Muscle layer of duodenum (tissue), 2 donors: ENCODE data around the gene TBX2.

Experiments
- H3K27ac ChIP-seq: one replicate; pipeline ENCODE4 v1.7.0; 2013; ENCODE audit warnings: mild to moderate bottlenecking, low read length
- H3K27me3 ChIP-seq: one replicate; pipeline ENCODE4 v1.7.0; 2013; ENCODE audit warnings: low read depth, mild to moderate bottlenecking, control low read depth, low read length
- H3K36me3 ChIP-seq, 2 donors: one replicate each; pipeline ENCODE4 v1.7.0; 2013; ENCODE audit warnings: low read length in 2 of 2, control low read depth in 1 of 2, mild to moderate bottlenecking in 1 of 2; ENCODE audit not compliant: insufficient read depth in 2 of 2, control insufficient read depth in 1 of 2
- H3K4me1 ChIP-seq, 2 donors: one replicate each; pipeline ENCODE4 v1.7.0; 2013; ENCODE audit warnings: low read length in 2 of 2, mild to moderate bottlenecking in 2 of 2, control low read depth in 1 of 2, moderate library complexity in 1 of 2; ENCODE audit not compliant: insufficient read depth in 2 of 2, control insufficient read depth in 1 of 2
- H3K4me3 ChIP-seq, 2 donors: one replicate each; pipeline ENCODE4 v1.7.0; 2013; ENCODE audit warnings: low read length in 2 of 2, low read depth in 1 of 2, mild to moderate bottlenecking in 1 of 2
- H3K9me3 ChIP-seq, 2 donors: one replicate each; pipeline ENCODE4 v1.7.0; 2013; ENCODE audit warnings: low read length in 2 of 2, control low read depth in 1 of 2, mild to moderate bottlenecking in 1 of 2; ENCODE audit not compliant: control insufficient read depth in 1 of 2
- donor health status: healthy.

The TBX2 gene

GRCh38 chr17:61383689-61384201 is 15.9 kb upstream of the TBX2 start:
- H3K4me1 ChIP-seq = no peaks in the 10 kb centered on the region
- H3K27me3 ChIP-seq = no peaks in the 10 kb centered on the region
- H3K4me3 ChIP-seq = no peak overlapping the region
- no peak overlapping the region for H3K27ac ChIP-seq
- H3K9me3 ChIP-seq = no peaks in the 10 kb centered on the region
- H3K36me3 ChIP-seq = no peaks in the 10 kb centered on the region

GRCh38 chr17:61384354-61384691 is 15.3 kb upstream of the TBX2 start:
- no peaks in the 10 kb centered on the region for H3K27me3 ChIP-seq
- H3K27ac ChIP-seq = no peak overlapping the region
- no peak overlapping the region for H3K4me3 ChIP-seq
- no peaks in the 10 kb centered on the region for H3K36me3 ChIP-seq
- no peaks in the 10 kb centered on the region for H3K9me3 ChIP-seq
- H3K4me1 ChIP-seq = no peaks in the 10 kb centered on the region

DNA sequence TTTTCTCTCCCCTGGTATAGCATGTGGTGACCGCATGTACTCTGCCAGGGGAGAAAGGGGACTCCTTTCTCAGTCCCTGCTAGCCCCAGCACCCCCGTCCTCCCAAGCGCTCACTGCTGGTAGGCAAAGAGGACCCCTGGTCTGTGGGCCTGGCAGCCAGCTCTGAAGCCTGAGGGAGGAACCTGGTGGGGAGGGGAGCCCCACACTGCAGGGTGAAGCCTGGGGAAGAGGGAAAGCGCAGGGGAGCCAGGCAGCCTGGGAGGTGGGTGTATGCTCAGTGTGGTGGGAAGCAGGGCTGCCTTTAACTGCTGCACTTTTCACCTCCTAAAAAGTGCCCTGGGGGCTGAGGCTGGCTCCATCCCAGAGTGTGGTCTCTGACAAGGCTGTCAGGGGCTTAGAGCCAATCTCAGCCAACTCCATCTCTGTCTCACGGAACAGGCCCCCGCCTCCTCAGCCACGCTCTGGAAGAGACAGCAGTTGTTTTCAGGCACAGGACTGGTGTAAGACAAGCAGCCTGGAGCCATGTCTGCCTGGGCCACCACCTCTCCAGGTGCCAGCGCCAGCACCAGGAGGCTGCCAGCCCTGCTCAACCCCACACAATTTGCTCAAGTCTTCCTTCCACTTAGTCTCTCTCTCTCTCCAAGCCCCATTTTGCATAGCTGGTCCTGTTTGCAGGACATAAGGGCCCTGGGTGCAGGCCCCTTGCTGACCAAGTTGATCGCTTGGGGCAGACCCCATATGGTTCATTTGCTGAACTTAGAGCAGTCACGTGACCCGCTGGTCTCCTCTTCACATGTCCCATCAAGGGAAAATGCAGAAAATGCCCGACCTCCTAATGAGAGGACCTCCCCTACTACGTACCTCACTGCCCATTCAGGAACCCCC is 14.7 kb upstream of the TBX2 start:
- H3K27ac ChIP-seq = no peak overlapping the region
- H3K4me1 ChIP-seq = no peaks in the 10 kb centered on the region
- H3K9me3 ChIP-seq = no peaks in the 10 kb centered on the region

DNA sequence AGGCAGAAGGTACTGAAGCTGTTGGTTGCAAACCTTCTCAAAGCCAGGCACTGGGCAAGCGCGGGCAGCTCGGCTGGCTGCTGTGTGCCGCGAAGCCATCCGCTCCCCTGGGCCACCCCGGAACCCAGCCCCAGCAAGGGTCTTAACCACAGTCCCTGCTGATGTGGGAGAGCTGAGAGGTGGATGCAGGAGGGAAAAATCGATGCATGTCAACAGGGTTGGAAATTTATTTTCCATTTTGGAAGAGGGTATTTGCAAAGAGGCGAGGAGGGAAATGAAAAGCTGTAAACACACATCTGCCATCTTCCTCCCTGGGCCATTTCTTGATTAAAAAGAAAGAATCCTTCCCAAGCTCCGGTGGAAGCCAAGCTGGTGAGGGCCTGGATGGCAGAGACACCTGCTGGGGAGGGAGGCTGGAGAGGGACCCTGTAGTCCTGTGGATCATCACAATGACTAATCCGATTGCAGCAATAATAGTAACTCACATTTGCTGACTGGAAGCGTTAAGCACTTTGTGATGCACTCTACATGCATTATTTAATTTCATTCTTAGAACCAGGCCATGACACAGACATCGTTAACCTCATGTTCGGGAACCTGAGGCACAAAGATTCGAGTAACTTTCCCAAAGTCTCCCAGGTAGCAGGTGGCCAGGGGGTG is 13.9 kb upstream of the TBX2 start:
- no peaks in the 10 kb centered on the region for H3K27me3 ChIP-seq
- no peak overlapping the region for H3K27ac ChIP-seq
- H3K4me1 ChIP-seq = no peaks in the 10 kb centered on the region
- H3K9me3 ChIP-seq = no peaks in the 10 kb centered on the region
- no peak overlapping the region for H3K4me3 ChIP-seq
- H3K36me3 ChIP-seq = no peaks in the 10 kb centered on the region

More for the DNA sequence above, 14.7 kb upstream of the TBX2 start:
- Histone ChIP-seq H3K27me3 (no peaks in the 10 kb centered on the region), H3K36me3 (no peaks in the 10 kb centered on the region), H3K4me3 (no peak overlapping the region)

GRCh38 chr17:61386251-61386650 is 13.4 kb upstream of the TBX2 start:
- Histone ChIP-seq H3K4me3 (no peak overlapping the region), H3K36me3 (no peaks in the 10 kb centered on the region), H3K4me1 (no peaks in the 10 kb centered on the region), H3K27ac (no peak overlapping the region), H3K27me3 (no peaks in the 10 kb centered on the region), H3K9me3 (no peaks in the 10 kb centered on the region)

DNA sequence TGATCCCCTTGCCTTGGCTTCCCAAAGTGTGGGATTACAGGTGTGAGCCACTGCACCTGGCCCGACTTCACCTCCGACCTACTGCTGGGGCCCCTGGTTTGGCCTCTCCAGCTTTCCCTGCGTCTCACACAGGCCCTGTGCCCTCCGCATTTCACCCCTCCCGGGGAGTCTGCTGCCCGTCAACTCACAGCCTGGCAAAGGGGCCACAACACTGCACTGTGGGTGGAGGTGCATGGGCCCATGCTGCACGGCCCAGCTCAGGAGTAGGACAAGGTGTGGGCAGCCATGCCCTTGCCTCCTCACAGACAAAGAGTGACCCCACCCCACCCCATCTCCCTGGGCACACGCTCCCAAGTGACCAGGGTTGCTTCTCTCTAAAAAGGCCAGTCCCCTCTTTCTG is 12.6 kb upstream of the TBX2 start:
- H3K4me3 ChIP-seq = no peak overlapping the region
- H3K36me3 ChIP-seq = peaks cover 0 to 1% of the 10 kb centered on the region in 2 donors
- no peaks in the 10 kb centered on the region for H3K4me1 ChIP-seq
- H3K27ac ChIP-seq = no peak overlapping the region
- H3K9me3 ChIP-seq = no peaks in the 10 kb centered on the region
- H3K27me3 ChIP-seq = no peaks in the 10 kb centered on the region

DNA sequence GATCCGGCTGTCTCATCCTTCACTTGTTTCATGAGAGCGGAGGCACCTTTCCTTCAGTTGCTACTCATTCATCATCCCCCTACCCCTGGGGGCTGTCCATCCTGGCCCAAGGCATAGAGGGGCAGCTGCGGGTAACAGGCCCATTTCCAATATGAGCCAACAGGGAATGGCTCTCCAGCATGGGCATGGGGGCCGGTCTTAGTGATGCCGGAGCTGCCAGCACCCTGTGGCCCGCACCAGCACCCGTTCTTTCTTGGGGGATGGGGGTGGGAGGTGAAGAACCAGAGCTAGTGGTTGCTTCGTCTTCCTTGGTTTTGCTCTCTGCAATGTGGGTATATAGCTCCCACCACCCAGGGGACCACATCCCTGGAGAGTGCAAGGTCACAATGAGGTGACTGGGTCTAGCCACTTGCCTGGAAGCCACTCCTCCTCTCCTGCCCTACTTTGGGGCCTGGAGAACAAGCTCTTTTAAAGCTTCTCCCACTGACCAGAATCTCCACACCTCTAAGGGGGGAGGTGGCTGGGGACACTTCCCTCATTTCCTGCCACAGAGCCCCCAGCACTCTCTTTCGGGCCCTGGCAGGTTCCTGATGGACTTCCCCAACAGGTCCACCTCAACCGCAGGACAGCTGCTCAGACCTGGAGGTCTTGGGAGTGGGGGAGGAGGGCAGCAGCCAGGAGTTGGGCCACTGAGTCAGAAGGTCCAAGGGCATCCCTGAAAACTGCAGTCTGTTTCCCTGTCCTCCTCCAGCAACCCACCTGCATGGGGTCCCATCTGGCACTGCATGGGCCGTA is 11.9 kb upstream of the TBX2 start:
- H3K4me3 ChIP-seq = no peak overlapping the region
- peaks cover 0 to 8% of the 10 kb centered on the region in 2 donors for H3K36me3 ChIP-seq
- no peaks in the 10 kb centered on the region for H3K27me3 ChIP-seq
- H3K9me3 ChIP-seq = no peaks in the 10 kb centered on the region
- no peaks in the 10 kb centered on the region for H3K4me1 ChIP-seq
- H3K27ac ChIP-seq = no peak overlapping the region

DNA sequence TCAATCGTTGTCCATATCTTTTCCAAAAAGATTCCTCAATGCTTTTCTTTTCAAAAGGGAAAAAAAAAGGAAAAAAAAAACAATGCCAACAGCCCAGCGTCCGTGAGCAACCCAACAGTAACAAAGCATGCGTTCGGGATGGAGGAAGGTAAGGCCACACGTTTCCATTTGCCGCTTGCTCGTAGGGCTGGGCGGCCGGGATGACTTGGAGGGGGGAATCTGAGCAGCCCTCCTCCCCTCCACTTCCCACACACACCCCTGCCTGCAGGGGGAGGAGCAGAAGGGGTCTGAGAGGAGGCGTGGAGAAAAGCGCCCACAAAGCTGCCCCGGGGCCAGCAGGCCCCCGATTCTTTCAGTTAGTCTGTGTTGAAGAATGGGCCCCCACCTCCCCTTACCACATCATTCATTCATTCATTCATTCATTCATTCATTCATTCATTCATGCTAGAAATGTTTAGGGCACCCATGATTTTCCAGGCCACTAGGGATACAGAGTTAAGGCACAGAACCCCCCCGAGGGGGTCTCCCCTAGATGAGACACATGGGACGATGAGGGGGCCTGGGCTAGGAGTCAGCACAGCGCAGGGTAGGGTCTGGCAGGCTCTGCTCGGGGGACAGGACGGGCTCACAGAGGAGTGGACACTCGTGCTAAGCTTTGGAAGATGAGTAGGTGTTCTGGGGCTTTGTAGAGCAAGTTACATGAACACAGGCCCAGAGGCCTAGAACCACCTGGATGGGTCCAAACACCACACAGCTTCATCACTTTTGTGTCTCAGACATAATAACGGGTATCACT is 10.9 kb upstream of the TBX2 start:
- Histone ChIP-seq H3K27ac (no peak overlapping the region), H3K4me3 (no peak overlapping the region), H3K27me3 (no peaks in the 10 kb centered on the region), H3K9me3 (no peaks in the 10 kb centered on the region), H3K4me1 (no peaks in the 10 kb centered on the region), H3K36me3 (peaks cover 0 to 8% of the 10 kb centered on the region in 2 donors)

GRCh38 chr17:61389670-61390478 is 9.8 kb upstream of the TBX2 start:
- H3K4me3 ChIP-seq = no peak overlapping the region
- H3K4me1 ChIP-seq = no peaks in the 10 kb centered on the region
- peaks cover 0 to 8% of the 10 kb centered on the region in 2 donors for H3K36me3 ChIP-seq
- H3K9me3 ChIP-seq = no peaks in the 10 kb centered on the region
- H3K27ac ChIP-seq = no peak overlapping the region
- H3K27me3 ChIP-seq = no peaks in the 10 kb centered on the region

DNA sequence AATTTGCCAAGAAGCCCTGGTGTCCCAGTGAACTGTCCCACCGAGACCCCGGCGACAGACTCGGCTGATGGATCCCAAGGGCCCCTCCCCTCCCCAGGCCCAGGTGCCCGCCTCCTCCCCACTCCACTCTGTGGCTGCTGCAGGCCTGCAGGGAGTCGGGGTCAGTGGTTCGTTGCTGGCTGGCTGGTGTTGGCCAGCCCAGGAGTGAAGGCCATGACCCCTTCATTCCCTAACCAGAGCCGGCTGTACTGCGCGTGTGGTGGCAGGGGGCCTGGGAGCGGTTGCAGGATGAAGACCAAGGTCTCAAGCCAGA is 9.2 kb upstream of the TBX2 start:
- H3K4me1 ChIP-seq = no peaks in the 10 kb centered on the region
- peaks cover 0 to 8% of the 10 kb centered on the region in 2 donors for H3K36me3 ChIP-seq
- no peak overlapping the region for H3K4me3 ChIP-seq
- H3K27me3 ChIP-seq = no peaks in the 10 kb centered on the region
- no peaks in the 10 kb centered on the region for H3K9me3 ChIP-seq
- no peak overlapping the region for H3K27ac ChIP-seq
